Stimulated activated CD4-positive, alpha-beta T cell treated with anti-CD3 and anti-CD28 coated beads, Interleukin-4, amount 100 ng/mL, for 48 hours (primary cell): ENCODE results near the gene KLHDC7B.
"Not testable (repeated sequence)": the region's sequence is repeated elsewhere in the genome, so short reads cannot be mapped to it uniquely, and the experiment has no call there.

ENCODE experiments used
- DNase-seq, 2 donors: peaks; one replicate each; pipeline ENCODE4 v3.0.0-alpha.2; 2020; ENCODE audit warnings: low read depth in 2 of 2

The KLHDC7B gene

GRCh38 chr22:50517495-50518260 lies 28.0 kb upstream of the KLHDC7B start:
- DNase-seq, result no peak

GRCh38 chr22:50518606-50519005 lies 27.1 kb upstream of the KLHDC7B start:
- no peak for DNase-seq

- DNase-seq, result no peak
Observed at GRCh38 chr22:50519151-50519550, 26.5 kb upstream of the KLHDC7B start.

- DNase-seq, result not testable (repeated sequence)
Observed at GRCh38 chr22:50520184-50520583, 25.5 kb upstream of the KLHDC7B start.

- DNase-seq, result no peak
Observed at GRCh38 chr22:50520826-50521453, 24.8 kb upstream of the KLHDC7B start.

GRCh38 chr22:50521710-50522109 lies 24.0 kb upstream of the KLHDC7B start:
- DNase-seq, result no peak

- no peak for DNase-seq
Observed at GRCh38 chr22:50522208-50522805, 23.4 kb upstream of the KLHDC7B start.

- DNase-seq, result no peak
Observed at GRCh38 chr22:50522806-50523438, 22.8 kb upstream of the KLHDC7B start.

- DNase-seq, result no peak
Observed at GRCh38 chr22:50523458-50523805, 22.3 kb upstream of the KLHDC7B start.

- DNase-seq, result no peak
Observed at GRCh38 chr22:50523806-50524675, 21.7 kb upstream of the KLHDC7B start.

GRCh38 chr22:50524676-50525103 lies 21.0 kb upstream of the KLHDC7B start:
- no peak for DNase-seq

GRCh38 chr22:50525104-50525857 lies 20.4 kb upstream of the KLHDC7B start, which contains the start of gene SCO2:
Gene SCO2 (minus strand): TSS chr22:50525598. CDS start chr22:50524411, 1,187 bp downstream.
- peak; percentile 97 to 99 for DNase-seq

GRCh38 chr22:50525858-50526107 lies 19.9 kb upstream of the KLHDC7B start:
- no peak for DNase-seq

GRCh38 chr22:50526108-50526833 lies 19.4 kb upstream of the KLHDC7B start:
- DNase-seq, result peak; percentile 80 to 90

GRCh38 chr22:50526834-50527801 lies 18.6 kb upstream of the KLHDC7B start:
- peak in 1 of 2 donors; percentile 58 for DNase-seq

GRCh38 chr22:50527921-50528681 lies 17.6 kb upstream of the KLHDC7B start:
- no peak for DNase-seq

GRCh38 chr22:50528682-50529415 lies 16.9 kb upstream of the KLHDC7B start:
- no peak for DNase-seq
